ENCODE data around the gene RTCA. TPM values are rescaled to one million over a fixed set of nuclear protein-coding genes. Genes with fewer than 3 reads are reported as not detected.

Gene RTCA
- 60.4 and 64.3 TPM in 2 replicates for total RNA-seq

GRCh38 chr1:100265931-100266740, at the start of gene RTCA:
Gene RTCA (plus strand): TSS chr1:100266216. CDS start chr1:100266376, 160 bp downstream.

DNA sequence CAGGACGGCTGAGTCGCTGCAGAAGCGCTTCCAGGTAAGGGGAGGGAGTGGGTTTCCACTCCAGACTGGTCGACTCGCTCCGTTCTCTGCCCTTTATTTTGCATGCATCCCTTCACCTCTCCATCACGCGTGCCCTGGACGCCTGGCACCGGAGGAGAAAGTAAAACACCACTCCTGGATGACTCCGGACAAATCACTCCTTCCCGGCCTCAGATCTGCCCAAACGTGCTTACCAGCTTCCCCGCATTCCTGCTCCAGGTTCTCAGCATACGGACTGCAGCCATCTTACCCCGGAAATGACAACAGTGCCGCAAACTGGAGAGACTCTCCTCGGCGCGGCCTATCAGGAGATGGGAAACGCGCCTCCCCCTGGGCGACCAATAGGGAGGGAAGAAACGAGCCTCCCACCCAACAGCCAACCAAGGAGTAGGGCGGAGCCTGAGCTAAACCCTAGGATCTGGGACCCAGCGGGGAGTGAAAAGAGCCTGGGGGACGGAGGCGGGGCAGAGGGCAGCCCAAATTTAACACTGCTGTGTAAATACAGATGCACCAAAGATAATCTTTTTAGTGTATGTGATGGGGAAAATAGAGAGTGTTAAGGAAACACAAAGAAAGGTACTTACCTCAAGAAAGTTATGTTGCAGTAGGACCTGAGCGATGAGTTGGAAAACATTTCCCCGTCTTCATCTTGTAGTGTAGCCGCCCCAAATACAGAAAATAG, 16.3 kb upstream of the RTCA start, which contains the start of gene DBT:
TSS of gene DBT (minus strand) at position 298 of the 721 bp plus-strand sequence. CDS start at position 284, 14 bp downstream.

Other genes starting within 250 kb of the RTCA start
- 1.7 and 2.8 TPM in 2 replicates for gene SASS6, start 133.3 kb upstream of the RTCA start, total RNA-seq
- gene TRMT13, start 133.1 kb upstream of the RTCA start, total RNA-seq = 15.0 and 28.3 TPM in 2 replicates
- under 0.01 and 0.43 TPM in 2 replicates for gene LRRC39, start 88.0 kb upstream of the RTCA start, total RNA-seq
- gene DBT, start 16.4 kb upstream of the RTCA start, total RNA-seq = 5.1 and 14.7 TPM in 2 replicates
- 1.0 and 1.5 TPM in 2 replicates for gene CDC14A, start 86.3 kb downstream of the RTCA start, total RNA-seq